PFSK-1 (cell line): ENCODE results near the gene AKAP5.

ENCODE experiments used
- FOXP2 ChIP-seq: optimal IDR thresholded peaks from 2 replicates; pipeline ENCODE3; 2011; ENCODE audit warnings: borderline replicate concordance, control low read depth, inconsistent platforms; ENCODE audit not compliant: insufficient read depth; ENCODE audit errors: extremely low read length, extremely low read depth
- POLR2AphosphoS5 ChIP-seq: IDR thresholded peaks from 2 replicates; pipeline ENCODE4 v1.6.1; 2012; ENCODE audit warnings: low read depth, mild to moderate bottlenecking, control low read depth, low read length, moderate library complexity
- SIN3A ChIP-seq: IDR thresholded peaks from 2 replicates; pipeline ENCODE4 v1.6.1; 2012; ENCODE audit warnings: mild to moderate bottlenecking, low read length, moderate library complexity, borderline replicate concordance; ENCODE audit not compliant: insufficient read depth
- TAF1 ChIP-seq: IDR thresholded peaks from 2 replicates; pipeline ENCODE4 v1.6.1; 2012; ENCODE audit warnings: low read length, control low read depth, borderline replicate concordance; ENCODE audit not compliant: insufficient read depth
- TF ChIP-seq, protein P1 (sequence below), 2 experiments: IDR thresholded peaks; 2 replicates each; pipeline versions ENCODE4 v1.6.1 to v1.8.0; 2011 to 2012; ENCODE audit warnings: low read depth in 2 of 2, low read length in 2 of 2, control low read depth in 1 of 2, inconsistent platforms in 1 of 2, mild to moderate bottlenecking in 1 of 2, moderate library complexity in 1 of 2; ENCODE audit not compliant: insufficient read depth in 1 of 2

Gene AKAP5

DNA sequence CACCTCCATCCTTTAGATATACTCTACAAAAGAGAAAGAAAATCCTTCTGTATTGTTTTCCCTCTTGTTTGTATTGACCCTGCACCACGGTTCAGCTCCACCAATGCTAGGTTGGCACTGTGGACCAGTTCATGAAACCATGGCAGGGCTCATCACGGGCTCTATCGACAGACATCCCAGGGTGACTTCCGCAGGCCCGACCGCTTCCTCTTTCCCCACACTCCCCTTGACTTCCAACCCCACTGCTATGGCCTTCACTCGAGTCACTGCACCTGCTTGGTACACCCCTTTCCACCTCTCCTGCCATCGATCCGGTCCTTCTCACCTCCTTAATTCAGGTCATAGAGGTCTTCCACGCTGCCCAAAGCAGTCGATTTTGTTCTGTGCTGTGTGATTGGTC is 21.2 kb upstream of the AKAP5 start:
- TF ChIP-seq FOXP2 = no peak

DNA sequence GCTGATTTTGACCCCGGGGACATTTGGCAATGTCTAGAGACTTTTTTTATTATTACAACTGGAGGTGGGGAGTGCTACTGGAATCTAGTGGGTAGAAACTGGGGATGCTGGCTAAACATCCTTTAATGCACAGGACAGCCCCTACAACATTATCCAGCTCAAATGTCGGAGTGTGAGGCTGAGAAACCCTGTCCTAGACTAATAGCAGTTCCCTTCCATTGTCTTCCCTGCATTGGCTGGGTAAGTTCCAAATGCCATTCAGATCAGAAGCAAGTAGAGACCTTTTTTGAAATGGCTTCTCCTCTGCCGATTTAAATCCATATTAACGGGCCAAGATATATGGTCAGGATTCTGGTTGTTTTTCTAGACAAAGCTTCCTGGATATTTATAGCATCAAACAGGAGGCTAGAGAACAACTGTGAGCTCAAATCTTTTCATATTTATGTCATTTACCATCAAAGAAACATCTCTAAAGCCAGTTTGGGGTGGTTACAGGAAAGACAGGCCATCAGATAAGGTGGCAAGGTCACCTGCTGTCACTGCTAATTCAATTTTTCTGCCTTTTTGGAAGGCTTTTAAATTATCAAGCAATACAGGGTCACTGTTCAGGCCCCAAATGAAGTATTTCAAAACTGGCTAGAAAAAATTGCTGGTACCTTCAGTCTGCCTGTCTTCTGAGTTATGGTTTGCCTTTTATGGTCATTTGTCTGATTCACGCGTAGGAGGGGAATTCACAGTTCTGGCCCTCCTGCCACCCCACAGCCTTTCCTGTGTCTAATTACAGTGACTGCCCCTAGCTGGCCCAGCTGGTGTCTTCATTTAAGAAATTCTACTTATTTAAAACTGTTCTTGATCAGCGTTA is 20.1 kb upstream of the AKAP5 start:
- TF ChIP-seq FOXP2 (no peak), SIN3A (no peak), TAF1 (no peak), POLR2AphosphoS5 (no peak)
- TF ChIP-seq, protein P1, sequence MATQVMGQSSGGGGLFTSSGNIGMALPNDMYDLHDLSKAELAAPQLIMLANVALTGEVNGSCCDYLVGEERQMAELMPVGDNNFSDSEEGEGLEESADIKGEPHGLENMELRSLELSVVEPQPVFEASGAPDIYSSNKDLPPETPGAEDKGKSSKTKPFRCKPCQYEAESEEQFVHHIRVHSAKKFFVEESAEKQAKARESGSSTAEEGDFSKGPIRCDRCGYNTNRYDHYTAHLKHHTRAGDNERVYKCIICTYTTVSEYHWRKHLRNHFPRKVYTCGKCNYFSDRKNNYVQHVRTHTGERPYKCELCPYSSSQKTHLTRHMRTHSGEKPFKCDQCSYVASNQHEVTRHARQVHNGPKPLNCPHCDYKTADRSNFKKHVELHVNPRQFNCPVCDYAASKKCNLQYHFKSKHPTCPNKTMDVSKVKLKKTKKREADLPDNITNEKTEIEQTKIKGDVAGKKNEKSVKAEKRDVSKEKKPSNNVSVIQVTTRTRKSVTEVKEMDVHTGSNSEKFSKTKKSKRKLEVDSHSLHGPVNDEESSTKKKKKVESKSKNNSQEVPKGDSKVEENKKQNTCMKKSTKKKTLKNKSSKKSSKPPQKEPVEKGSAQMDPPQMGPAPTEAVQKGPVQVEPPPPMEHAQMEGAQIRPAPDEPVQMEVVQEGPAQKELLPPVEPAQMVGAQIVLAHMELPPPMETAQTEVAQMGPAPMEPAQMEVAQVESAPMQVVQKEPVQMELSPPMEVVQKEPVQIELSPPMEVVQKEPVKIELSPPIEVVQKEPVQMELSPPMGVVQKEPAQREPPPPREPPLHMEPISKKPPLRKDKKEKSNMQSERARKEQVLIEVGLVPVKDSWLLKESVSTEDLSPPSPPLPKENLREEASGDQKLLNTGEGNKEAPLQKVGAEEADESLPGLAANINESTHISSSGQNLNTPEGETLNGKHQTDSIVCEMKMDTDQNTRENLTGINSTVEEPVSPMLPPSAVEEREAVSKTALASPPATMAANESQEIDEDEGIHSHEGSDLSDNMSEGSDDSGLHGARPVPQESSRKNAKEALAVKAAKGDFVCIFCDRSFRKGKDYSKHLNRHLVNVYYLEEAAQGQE (IDR thresholded peaks at IDR 0.05; ENCODE audit: insufficient read depth in 1 of 2, low read depth in 2 of 2, low read length in 2 of 2) = no peak

DNA sequence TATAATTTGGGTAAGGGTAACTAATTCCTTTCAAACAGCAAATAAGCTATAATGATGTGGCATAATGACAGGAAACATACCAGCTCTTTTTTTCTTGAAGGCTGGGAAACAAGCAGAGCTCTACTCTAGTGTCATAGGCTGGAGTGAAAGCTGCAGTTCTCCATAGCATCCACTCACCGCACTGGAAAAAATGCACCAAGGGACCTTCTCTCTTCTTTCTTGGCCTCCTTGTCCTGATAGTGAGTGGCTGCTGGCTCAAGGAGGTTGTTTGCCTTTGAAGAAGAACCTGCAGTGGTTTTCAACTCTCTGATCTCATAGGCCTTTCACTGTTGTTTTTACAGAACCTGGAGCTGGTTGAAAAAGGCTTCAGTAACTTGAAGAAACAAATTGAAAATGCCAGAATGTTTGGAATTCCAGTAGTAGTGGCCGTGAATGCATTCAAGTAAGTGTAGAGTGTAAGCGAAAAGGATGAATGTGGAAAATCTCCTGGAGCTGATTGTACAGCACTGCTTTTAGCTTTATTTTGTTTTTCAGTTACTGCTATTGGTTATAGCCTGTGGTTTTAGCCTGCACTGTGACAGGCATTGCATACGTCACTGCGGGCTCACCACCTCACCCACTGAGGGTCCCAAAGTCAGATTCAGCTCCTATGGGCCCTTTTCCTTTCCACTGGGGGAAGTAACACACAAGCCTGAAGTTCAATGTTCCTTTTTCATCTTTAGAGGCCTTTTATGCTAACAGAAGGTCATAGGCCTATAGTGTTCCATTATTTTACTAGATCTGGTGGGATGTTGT is 17.2 kb upstream of the AKAP5 start:
- no peak for TF ChIP-seq POLR2AphosphoS5
- no peak for TF ChIP-seq TAF1
- TF ChIP-seq FOXP2 = no peak
- TF ChIP-seq, protein P1 (IDR thresholded peaks at IDR 0.05; ENCODE audit: insufficient read depth in 1 of 2, low read depth in 2 of 2, low read length in 2 of 2) = no peak
- no peak for TF ChIP-seq SIN3A

DNA sequence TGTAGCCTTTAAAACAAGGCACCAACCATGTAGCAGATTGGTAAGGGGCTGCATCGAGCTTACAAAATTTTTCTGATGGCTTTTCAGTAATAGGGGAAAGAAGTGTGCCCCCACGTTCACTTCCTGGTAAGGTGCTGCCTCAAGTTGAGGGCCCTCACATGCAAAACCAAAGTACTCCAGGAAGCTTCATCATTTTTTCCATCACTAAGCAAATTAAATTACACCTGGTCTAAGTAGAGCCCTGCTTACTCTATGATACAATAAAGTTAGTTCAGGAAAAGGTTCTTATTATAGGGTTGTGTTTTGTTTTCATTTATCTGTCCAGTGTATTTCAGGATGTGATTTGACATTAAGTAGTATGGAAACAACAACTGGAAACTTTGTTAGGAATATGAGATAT is 15.0 kb upstream of the AKAP5 start:
- no peak for TF ChIP-seq TAF1
- TF ChIP-seq POLR2AphosphoS5 = no peak
- TF ChIP-seq, protein P1 (IDR thresholded peaks at IDR 0.05; ENCODE audit: insufficient read depth in 1 of 2, low read depth in 2 of 2, low read length in 2 of 2) = no peak
- TF ChIP-seq SIN3A = no peak
- no peak for TF ChIP-seq FOXP2

DNA sequence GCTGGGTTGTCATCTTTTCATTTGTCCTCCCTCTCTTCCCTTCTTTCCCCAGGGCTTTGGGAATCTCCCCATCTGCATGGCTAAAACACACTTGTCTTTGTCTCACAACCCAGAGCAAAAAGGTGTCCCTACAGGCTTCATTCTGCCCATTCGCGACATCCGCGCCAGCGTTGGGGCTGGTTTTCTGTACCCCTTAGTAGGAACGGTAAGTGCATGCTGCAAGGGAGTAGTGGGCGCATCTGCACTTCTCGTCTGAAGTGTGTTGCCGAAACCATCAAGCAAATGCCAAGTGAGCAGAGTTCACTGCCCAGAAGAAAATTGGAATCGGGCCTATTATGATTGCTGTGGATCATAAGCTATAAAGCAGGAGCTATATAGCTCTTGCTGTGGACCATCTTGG is 10.6 kb upstream of the AKAP5 start:
- no peak for TF ChIP-seq POLR2AphosphoS5
- TF ChIP-seq, protein P1 (IDR thresholded peaks at IDR 0.05; ENCODE audit: insufficient read depth in 1 of 2, low read depth in 2 of 2, low read length in 2 of 2) = no peak
- no peak for TF ChIP-seq TAF1
- no peak for TF ChIP-seq FOXP2
- TF ChIP-seq SIN3A = no peak
